HL-60 (cell line): ENCODE measurements around the gene EML6.

ENCODE experiments used
- DNase-seq, 2 experiments: peaks; one replicate each; pipeline ENCODE4 v3.0.0-alpha.2; 2010 to 2020; ENCODE audit warnings: low read depth in 1 of 2, low spot score in 1 of 2
- H3K27ac ChIP-seq: fragments of 250-450 bp; sonication (Bioruptor Pico); replicated peaks from 2 replicates; pipeline ENCODE4 v1.5.1; 2020; ENCODE audit warnings: mild to moderate bottlenecking, moderate library complexity
- H3K27me3 ChIP-seq: fragments of 250-450 bp; sonication (Bioruptor Pico); 2 replicates; pipeline ENCODE4 v1.5.1; 2021; ENCODE audit warnings: mild to moderate bottlenecking, moderate library complexity; ENCODE audit not compliant: insufficient read depth, poor library complexity, severe bottlenecking
- H3K4me3 ChIP-seq: replicated peaks from 2 replicates; pipeline ENCODE4 v1.5.1; 2011; ENCODE audit warnings: mild to moderate bottlenecking, control low read depth, low read length; ENCODE audit not compliant: insufficient read depth
- GABPA ChIP-seq: IDR thresholded peaks from 2 replicates; pipeline ENCODE4 v1.6.1; 2012; ENCODE audit warnings: low read depth
- POLR2AphosphoS5 ChIP-seq: IDR thresholded peaks from 2 replicates; pipeline ENCODE4 v1.6.1; 2012; ENCODE audit warnings: low read depth
- SPI1 ChIP-seq: IDR thresholded peaks from 2 replicates; pipeline ENCODE4 v1.6.1; 2012; ENCODE audit warnings: low read depth, mild to moderate bottlenecking, borderline replicate concordance
- TF ChIP-seq, protein P1 (sequence below): IDR thresholded peaks from 2 replicates; pipeline ENCODE4 v1.6.1; 2012; ENCODE audit warnings: low read depth; ENCODE audit not compliant: insufficient replicate concordance
- TF ChIP-seq, protein P2 (sequence below): IDR thresholded peaks from one replicate; pipeline ENCODE4 v1.5.1; 2011; ENCODE audit warnings: low read length, control low read depth, inconsistent platforms; ENCODE audit not compliant: insufficient read depth

The EML6 gene

DNA sequence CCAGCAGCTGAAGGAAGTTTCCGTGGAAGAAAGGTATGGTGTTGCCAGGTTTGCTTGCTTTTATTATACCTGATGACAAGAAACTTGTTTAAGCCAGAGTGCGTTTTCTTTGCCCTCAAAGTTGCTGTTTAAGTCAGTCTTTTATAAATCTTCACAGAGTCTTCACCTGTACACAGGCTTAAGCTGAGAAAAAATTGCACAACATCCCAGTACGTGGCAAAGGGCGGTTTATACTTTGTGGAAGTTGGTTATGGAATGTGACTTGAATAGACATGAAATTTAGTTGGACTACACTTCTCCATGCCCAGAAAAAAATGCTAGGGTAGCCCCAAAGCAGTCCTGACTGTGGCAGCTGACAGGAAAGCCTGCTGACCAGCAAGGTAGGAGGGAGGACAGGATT is 205.3 kb downstream of the EML6 start:
- no peak for DNase-seq
- TF ChIP-seq POLR2AphosphoS5 (no peak), SPI1 (no peak), GABPA (no peak)
- TF ChIP-seq, protein P1, sequence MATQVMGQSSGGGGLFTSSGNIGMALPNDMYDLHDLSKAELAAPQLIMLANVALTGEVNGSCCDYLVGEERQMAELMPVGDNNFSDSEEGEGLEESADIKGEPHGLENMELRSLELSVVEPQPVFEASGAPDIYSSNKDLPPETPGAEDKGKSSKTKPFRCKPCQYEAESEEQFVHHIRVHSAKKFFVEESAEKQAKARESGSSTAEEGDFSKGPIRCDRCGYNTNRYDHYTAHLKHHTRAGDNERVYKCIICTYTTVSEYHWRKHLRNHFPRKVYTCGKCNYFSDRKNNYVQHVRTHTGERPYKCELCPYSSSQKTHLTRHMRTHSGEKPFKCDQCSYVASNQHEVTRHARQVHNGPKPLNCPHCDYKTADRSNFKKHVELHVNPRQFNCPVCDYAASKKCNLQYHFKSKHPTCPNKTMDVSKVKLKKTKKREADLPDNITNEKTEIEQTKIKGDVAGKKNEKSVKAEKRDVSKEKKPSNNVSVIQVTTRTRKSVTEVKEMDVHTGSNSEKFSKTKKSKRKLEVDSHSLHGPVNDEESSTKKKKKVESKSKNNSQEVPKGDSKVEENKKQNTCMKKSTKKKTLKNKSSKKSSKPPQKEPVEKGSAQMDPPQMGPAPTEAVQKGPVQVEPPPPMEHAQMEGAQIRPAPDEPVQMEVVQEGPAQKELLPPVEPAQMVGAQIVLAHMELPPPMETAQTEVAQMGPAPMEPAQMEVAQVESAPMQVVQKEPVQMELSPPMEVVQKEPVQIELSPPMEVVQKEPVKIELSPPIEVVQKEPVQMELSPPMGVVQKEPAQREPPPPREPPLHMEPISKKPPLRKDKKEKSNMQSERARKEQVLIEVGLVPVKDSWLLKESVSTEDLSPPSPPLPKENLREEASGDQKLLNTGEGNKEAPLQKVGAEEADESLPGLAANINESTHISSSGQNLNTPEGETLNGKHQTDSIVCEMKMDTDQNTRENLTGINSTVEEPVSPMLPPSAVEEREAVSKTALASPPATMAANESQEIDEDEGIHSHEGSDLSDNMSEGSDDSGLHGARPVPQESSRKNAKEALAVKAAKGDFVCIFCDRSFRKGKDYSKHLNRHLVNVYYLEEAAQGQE, result no peak
- TF ChIP-seq, protein P2, sequence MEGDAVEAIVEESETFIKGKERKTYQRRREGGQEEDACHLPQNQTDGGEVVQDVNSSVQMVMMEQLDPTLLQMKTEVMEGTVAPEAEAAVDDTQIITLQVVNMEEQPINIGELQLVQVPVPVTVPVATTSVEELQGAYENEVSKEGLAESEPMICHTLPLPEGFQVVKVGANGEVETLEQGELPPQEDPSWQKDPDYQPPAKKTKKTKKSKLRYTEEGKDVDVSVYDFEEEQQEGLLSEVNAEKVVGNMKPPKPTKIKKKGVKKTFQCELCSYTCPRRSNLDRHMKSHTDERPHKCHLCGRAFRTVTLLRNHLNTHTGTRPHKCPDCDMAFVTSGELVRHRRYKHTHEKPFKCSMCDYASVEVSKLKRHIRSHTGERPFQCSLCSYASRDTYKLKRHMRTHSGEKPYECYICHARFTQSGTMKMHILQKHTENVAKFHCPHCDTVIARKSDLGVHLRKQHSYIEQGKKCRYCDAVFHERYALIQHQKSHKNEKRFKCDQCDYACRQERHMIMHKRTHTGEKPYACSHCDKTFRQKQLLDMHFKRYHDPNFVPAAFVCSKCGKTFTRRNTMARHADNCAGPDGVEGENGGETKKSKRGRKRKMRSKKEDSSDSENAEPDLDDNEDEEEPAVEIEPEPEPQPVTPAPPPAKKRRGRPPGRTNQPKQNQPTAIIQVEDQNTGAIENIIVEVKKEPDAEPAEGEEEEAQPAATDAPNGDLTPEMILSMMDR, result no peak
- no peak overlapping the region for H3K27ac ChIP-seq
- H3K4me3 ChIP-seq, result no peak overlapping the region
- no peaks in the 10 kb centered on the region for H3K27me3 ChIP-seq

DNA sequence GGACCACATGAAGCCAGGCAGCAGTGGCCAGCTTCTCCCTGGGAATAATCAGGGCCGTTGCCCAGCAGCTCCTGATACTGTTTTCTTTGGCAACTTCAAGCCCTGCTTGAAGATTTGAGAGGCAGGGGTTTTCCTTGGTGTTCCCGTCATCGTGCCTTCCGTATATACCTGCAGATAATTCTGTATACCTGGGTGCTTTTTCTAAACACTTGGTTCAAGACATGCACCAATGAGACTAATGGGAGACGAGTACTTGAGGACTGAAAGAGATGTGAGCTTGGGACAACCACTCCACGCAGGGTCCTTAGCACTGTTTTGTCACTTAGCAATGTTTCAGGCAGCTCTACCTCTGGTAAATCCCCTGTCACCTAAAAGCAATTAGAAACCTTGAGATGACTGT is 208.0 kb downstream of the EML6 start:
- no peak for DNase-seq
- Histone ChIP-seq H3K4me3 (no peak overlapping the region), H3K27me3 (no peaks in the 10 kb centered on the region), H3K27ac (no peak overlapping the region)
- TF ChIP-seq, protein P2, result no peak
- TF ChIP-seq POLR2AphosphoS5 (no peak), SPI1 (no peak), GABPA (no peak)
- TF ChIP-seq, protein P1, result no peak

DNA sequence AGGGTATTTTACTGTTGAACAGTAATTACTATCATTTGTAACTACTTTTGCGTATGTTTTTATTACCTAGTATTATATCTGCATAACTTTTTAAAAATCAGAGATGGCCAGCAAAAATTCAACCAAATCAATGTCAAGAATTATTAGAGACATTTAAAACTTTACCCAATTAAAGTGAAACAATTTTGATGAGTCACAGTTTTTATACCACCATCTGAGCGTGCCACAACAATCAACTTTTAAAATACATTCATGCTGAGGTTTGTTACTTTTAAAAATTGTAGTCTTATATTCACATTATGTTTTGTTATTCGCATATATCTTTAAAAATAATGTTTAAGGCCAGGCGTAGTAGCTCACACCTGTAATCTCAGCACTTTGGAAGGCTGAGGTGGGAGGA is 211.9 kb downstream of the EML6 start:
- no peak overlapping the region for H3K27ac ChIP-seq
- no peak overlapping the region for H3K4me3 ChIP-seq
- TF ChIP-seq SPI1 (no peak), GABPA (no peak), POLR2AphosphoS5 (no peak)
- TF ChIP-seq, protein P1, result no peak
- TF ChIP-seq, protein P2, result no peak
- no peaks in the 10 kb centered on the region for H3K27me3 ChIP-seq
- no peak for DNase-seq
